Measurements from ENCODE around the gene UGDH.
"Not testable (repeated sequence)": the region's sequence is repeated elsewhere in the genome, so short reads cannot be mapped to it uniquely, and the experiment has no call there.

The UGDH gene

GRCh38 chr4:39490322-39490721 is 36.9 kb downstream of the UGDH start:
- no peak for DNase-seq

GRCh38 chr4:39486221-39486804 is 40.9 kb downstream of the UGDH start:
- DNase-seq = no peak

GRCh38 chr4:39484582-39485272 is 42.5 kb downstream of the UGDH start:
- DNase-seq = no peak

- DNase-seq = no peak
These were observed 46.1 kb downstream of the UGDH start for GRCh38 chr4:39480902-39481695.

GRCh38 chr4:39480251-39480650 is 47.0 kb downstream of the UGDH start:
- DNase-seq = no peak

- DNase-seq = peak; percentile 37
These were observed 50.9 kb downstream of the UGDH start for GRCh38 chr4:39476187-39476895.

- DNase-seq = no peak
These were observed 54.8 kb downstream of the UGDH start for GRCh38 chr4:39472396-39472795.

- no peak for DNase-seq
These were observed 56.8 kb downstream of the UGDH start for GRCh38 chr4:39470402-39470801.

- DNase-seq = peak; percentile 84
These were observed 57.7 kb downstream of the UGDH start for GRCh38 chr4:39469429-39470077.

- no peak for DNase-seq
These were observed 59.8 kb downstream of the UGDH start for GRCh38 chr4:39467464-39467863.

- no peak for DNase-seq
These were observed 60.5 kb downstream of the UGDH start for GRCh38 chr4:39466747-39467146.

- DNase-seq = no peak
These were observed 62.2 kb downstream of the UGDH start for GRCh38 chr4:39464886-39465501.

GRCh38 chr4:39458505-39459300 is 68.5 kb downstream of the UGDH start, which contains the start of the genes LIAS and RPL9:
LIAS (plus strand) TSS chr4:39459056; CDS start chr4:39459118, 62 bp downstream.
RPL9 (minus strand) TSS chr4:39458922; CDS start chr4:39458439, 483 bp downstream.
- peak; percentile 99 for DNase-seq

GRCh38 chr4:39458161-39458504 is 69.1 kb downstream of the UGDH start:
- DNase-seq = not testable (repeated sequence)

GRCh38 chr4:39456946-39457763 is 70.1 kb downstream of the UGDH start:
- no peak for DNase-seq

GRCh38 chr4:39455486-39455885 is 71.8 kb downstream of the UGDH start:
- DNase-seq = no peak

GRCh38 chr4:39453738-39454137 is 73.5 kb downstream of the UGDH start:
- no peak for DNase-seq

GRCh38 chr4:39452860-39453587 is 74.2 kb downstream of the UGDH start:
- DNase-seq = no peak

- DNase-seq = no peak
These were observed 74.9 kb downstream of the UGDH start for GRCh38 chr4:39452153-39452859.

Measured in eye (tissue), 1 donor.